Tibial nerve (tissue), 4 donors: ENCODE data around the gene RNU11. TPM values are rescaled to one million over a fixed set of nuclear protein-coding genes. Genes with fewer than 3 reads are reported as not detected.
"Not testable (repeated sequence)": the region's sequence is repeated elsewhere in the genome, so short reads cannot be mapped to it uniquely, and the experiment has no call there.

Experiments used
- DNase-seq, 2 donors: peaks; one replicate each; pipeline ENCODE4 v3.0.0-alpha.2; 2019; ENCODE audit warnings: low spot score in 2 of 2
- H3K27ac ChIP-seq, 4 donors: fragments of 200-600 bp; sonication (generic) in 3 of 4; one replicate each; pipeline ENCODE4 v1.5.1; 2017 to 2019; ENCODE audit warnings: mild to moderate bottlenecking in 1 of 4
- H3K27me3 ChIP-seq, 2 donors: fragments of 200-600 bp; sonication (generic) in 1 of 2; one replicate each; pipeline versions ENCODE4 v1.5.1 to v1.6.0; 2017 to 2019
- H3K36me3 ChIP-seq, 3 donors: fragments of 200-600 bp; sonication (generic); one replicate each; pipeline ENCODE4 v1.5.1; 2018 to 2019
- H3K4me1 ChIP-seq, 4 donors: fragments of 200-600 bp; sonication (generic) in 3 of 4; one replicate each; pipeline ENCODE4 v1.5.1; 2017 to 2019
- H3K4me3 ChIP-seq, 4 donors: fragments of 200-600 bp; sonication (generic) in 3 of 4; one replicate each; pipeline ENCODE4 v1.5.1; 2017 to 2019; ENCODE audit warnings: mild to moderate bottlenecking in 1 of 4, moderate library complexity in 1 of 4
- H3K9me3 ChIP-seq, 4 donors: fragments of 200-600 bp; sonication (generic) in 3 of 4; one replicate each; pipeline ENCODE4 v1.5.1; 2017 to 2019
- CTCF ChIP-seq, 5 experiments: fragments of 200-600 bp in 3 of 5; fragments of 450-650 bp in 2 of 5; sonication (generic) in 3 of 5; IDR thresholded peaks; one replicate each; pipeline ENCODE4 v1.5.1; 2016 to 2019; ENCODE audit warnings: antibody characterized with exemption in 5 of 5, mild to moderate bottlenecking in 3 of 5, moderate library complexity in 2 of 5
- EP300 ChIP-seq, 2 donors: sonication (generic); formaldehyde crosslinking; IDR thresholded peaks; one replicate each; pipeline ENCODE4 v1.6.1; 2017; ENCODE audit warnings: antibody characterized with exemption in 2 of 2, mild to moderate bottlenecking in 1 of 2
- POLR2A ChIP-seq, 2 donors: fragments of 450-650 bp; IDR thresholded peaks; one replicate each; pipeline ENCODE4 v1.6.1; 2017; ENCODE audit warnings: antibody characterized with exemption in 2 of 2, mild to moderate bottlenecking in 2 of 2, moderate library complexity in 2 of 2
- WGBS, 2 donors: methylation state at CpG; one replicate each; pipeline ENCODE4 v1.1.5; 2018; 5-methylcytosine and 5-hydroxymethylcytosine counted together
- total RNA-seq, 4 donors: library from RNA; depleted of rRNA; stranded (reverse); fragments of >200 nt; gene quantifications; one replicate each; pipeline ENCODE4 v1.1.0, GENCODE V29; 2016

RNU11 gene
- total RNA-seq, 4 donors from 2014 or later = not detected

DNA sequence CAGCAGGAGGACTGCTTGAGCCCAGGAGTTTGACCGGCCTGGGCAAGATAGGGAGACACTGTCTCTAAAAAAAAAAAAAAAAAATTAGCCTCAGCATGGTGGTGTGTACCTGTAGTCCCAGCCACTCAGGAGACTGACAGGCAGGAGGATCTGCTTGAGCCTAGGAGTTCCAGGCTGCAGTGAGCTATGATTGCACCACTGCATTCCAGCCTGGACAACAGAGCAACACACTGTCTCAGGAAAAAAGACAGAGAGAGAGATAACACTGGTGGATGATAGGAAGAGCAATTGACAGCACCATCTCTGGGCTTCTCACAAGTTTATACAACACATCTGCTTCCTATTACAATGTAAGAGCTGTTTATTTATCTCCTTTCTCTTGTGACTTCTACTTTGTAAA, 2.4 kb upstream of the RNU11 start:
- Histone ChIP-seq H3K36me3 (no peaks in the 10 kb centered on the region), H3K27ac (no peak overlapping the region), H3K4me3 (no peak overlapping the region), H3K9me3 (no peaks in the 10 kb centered on the region), H3K27me3 (no peaks in the 10 kb centered on the region), H3K4me1 (peaks cover 0 to 58% (median 28%) of the 10 kb centered on the region in 4 donors)
- WGBS, 2 donors = 83 to 91% methylated on average over 1 of the region's 1 CpG
- TF ChIP-seq EP300 (IDR thresholded peaks at IDR 0.05) (no peak), CTCF (IDR thresholded peaks at IDR 0.05) (no peak), POLR2A (IDR thresholded peaks at IDR 0.05) (no peak)
- DNase-seq = no peak

GRCh38 chr1:28648008-28648473, 359 bp upstream of the RNU11 start:
- DNase-seq = peak; percentile 77 to 78
- Histone ChIP-seq H3K4me1 (peaks cover 0 to 47% (median 17%) of the 10 kb centered on the region in 4 donors), H3K27ac (peak overlapping the region; percentile 77 to 95 (median 92)), H3K9me3 (no peaks in the 10 kb centered on the region), H3K27me3 (no peaks in the 10 kb centered on the region), H3K4me3 (peak overlapping the region; percentile 13 to 57 (median 32)), H3K36me3 (no peaks in the 10 kb centered on the region)
- TF ChIP-seq CTCF (IDR thresholded peaks at IDR 0.05) = peak in 1 of 5 experiments; percentile 47
- peak in 1 of 2 donors; percentile 87 for TF ChIP-seq EP300 (IDR thresholded peaks at IDR 0.05)
- TF ChIP-seq POLR2A (IDR thresholded peaks at IDR 0.05) = no peak
- 1% methylated on average over 18 of the region's 18 CpGs for WGBS, 2 donors

GRCh38 chr1:28653063-28653462, 4.7 kb downstream of the RNU11 start:
- WGBS, 2 donors = 85 to 87% methylated on average over 13 of the region's 13 CpGs
- H3K27ac ChIP-seq, H3K27me3 ChIP-seq, H3K9me3 ChIP-seq, H3K4me1 ChIP-seq, DNase-seq, H3K4me3 ChIP-seq, H3K36me3 ChIP-seq: not testable (repeated sequence)

DNA sequence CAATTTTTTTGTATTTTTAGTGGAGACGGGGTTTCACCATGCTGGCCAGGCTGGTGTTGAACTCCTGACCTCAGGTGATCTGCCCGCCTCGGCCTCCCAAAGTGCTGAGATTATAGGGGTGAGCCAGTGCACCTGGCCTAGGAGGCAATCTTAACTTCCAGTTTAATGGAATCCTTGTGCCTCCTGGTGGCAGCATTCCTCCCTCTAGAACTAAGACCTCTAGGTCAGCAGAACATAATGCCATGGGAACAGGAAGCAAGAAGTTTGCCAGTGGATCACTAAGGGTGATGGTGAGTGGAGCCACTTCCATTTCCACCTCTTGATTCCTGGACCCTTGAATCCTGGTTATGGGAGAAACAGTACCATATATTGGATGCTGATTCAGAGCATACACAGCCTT, 5.5 kb downstream of the RNU11 start:
- peak in 1 of 5 experiments; percentile 7 for TF ChIP-seq CTCF (IDR thresholded peaks at IDR 0.05)
- not testable (repeated sequence) for H3K4me3 ChIP-seq, H3K27me3 ChIP-seq, DNase-seq, H3K4me1 ChIP-seq, H3K27ac ChIP-seq, H3K9me3 ChIP-seq, H3K36me3 ChIP-seq
- WGBS, 2 donors = 77 to 78% methylated on average over 3 of the region's 3 CpGs

DNA sequence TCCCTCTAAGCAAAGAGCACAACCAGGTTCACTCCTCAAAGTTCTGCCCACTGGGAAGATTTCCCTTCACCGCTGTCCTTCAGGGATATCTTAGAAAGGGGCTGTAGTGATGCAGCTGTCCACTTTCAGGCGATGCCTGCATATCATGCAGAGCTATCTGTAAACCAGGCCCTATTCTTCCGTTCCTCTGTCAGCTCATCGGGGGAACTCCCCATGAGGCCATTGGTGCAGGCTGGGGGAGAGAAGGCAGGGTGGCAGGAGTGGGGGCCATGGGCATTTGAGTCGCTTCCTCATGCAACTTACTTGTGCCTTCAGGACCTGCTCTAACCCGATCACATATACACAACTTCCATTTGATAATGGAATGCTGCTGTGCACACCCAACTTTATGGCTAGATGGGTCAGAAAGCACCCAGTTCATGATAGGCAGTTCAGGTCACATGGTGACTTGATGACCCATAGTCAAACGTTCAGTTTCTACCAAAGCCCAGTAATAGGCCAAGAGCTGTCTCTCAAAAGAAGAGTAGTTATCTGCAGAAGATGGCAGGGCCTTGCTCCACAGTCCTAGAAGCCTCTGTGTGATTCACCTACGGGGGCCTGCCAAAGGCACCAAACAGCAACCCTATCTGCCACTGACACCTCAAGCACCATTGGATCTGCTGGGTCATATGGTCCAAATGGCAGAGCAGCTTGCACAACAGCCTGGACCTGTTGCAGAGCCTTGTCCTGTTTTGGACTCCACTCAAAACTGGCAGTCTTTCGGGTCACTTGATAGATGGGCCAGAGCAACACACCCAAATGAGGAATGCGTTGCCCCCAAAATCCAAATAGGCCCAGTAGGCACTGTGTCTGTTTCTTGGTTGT, 7.3 kb downstream of the RNU11 start:
- not testable (repeated sequence) for DNase-seq, H3K4me1 ChIP-seq, H3K27me3 ChIP-seq, H3K27ac ChIP-seq, H3K4me3 ChIP-seq, H3K9me3 ChIP-seq, H3K36me3 ChIP-seq
- WGBS, 2 donors = 79 to 86% methylated on average over 9 to 10 of the region's 10 CpGs

DNA sequence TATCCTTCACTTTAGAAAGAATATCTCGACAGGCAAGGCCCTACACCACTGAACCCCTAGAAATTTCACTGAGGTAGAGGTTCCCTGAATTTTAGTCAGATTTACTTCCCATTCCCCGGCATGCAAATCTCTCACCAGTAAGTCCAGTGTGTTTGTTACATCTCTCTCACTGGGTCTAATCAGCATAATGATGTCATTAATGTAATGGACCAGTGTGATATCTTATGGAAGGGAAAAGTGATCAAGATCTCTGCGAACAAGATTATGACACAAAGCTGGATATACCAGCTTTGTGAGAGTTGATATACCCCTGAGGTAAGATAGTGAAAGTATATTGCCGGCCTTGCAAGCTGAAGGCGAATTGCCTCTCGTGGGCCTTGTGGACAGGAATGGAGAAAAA, 7.9 kb downstream of the RNU11 start:
- 89% methylated on average over 6 of the region's 6 CpGs for WGBS, 2 donors
- Histone ChIP-seq H3K36me3 (no peaks in the 10 kb centered on the region), H3K27ac (no peak overlapping the region), H3K9me3 (no peaks in the 10 kb centered on the region), H3K27me3 (no peaks in the 10 kb centered on the region), H3K4me1 (no peaks in the 10 kb centered on the region), H3K4me3 (no peak overlapping the region)
- DNase-seq = no peak
- TF ChIP-seq POLR2A (IDR thresholded peaks at IDR 0.05) (no peak), CTCF (IDR thresholded peaks at IDR 0.05) (no peak), EP300 (IDR thresholded peaks at IDR 0.05) (no peak)
